Activated CD4-positive, alpha-beta T cell treated with anti-CD3 and anti-CD28 coated beads, Interleukin-10, Interleukin-2, amounts not matched to agents 100 ng/mL and 50 ng/mL, durations not matched to agents 16 hours and 8 hours (primary cell): ENCODE measurements around the gene OR10H5.
"Not testable (repeated sequence)": the region's sequence is repeated elsewhere in the genome, so short reads cannot be mapped to it uniquely, and the experiment has no call there.

ENCODE experiments used
- DNase-seq: peaks from one replicate; pipeline ENCODE4 v3.0.0-alpha.2; 2020

Gene OR10H5, protein sequence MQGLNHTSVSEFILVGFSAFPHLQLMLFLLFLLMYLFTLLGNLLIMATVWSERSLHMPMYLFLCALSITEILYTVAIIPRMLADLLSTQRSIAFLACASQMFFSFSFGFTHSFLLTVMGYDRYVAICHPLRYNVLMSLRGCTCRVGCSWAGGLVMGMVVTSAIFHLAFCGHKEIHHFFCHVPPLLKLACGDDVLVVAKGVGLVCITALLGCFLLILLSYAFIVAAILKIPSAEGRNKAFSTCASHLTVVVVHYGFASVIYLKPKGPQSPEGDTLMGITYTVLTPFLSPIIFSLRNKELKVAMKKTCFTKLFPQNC

GRCh38 chr19:15787611-15788155, at the start of gene OR10H5:
Gene OR10H5 (plus strand): TSS chr19:15787661. CDS start chr19:15794049, 6,388 bp downstream.
- no peak for DNase-seq

GRCh38 chr19:15737722-15738121, 49.7 kb upstream of the OR10H5 start, which contains the start of gene OR10H3:
Gene OR10H3 (plus strand): TSS chr19:15737985. CDS start chr19:15741393, 3,408 bp downstream.
- DNase-seq, result no peak

- DNase-seq, result no peak
Observed at GRCh38 chr19:15740785-15741184, 46.7 kb upstream of the OR10H5 start.

- no peak for DNase-seq
Observed at GRCh38 chr19:15748239-15748638, 39.2 kb upstream of the OR10H5 start.

GRCh38 chr19:15758379-15758778, 29.1 kb upstream of the OR10H5 start:
- no peak for DNase-seq

- DNase-seq, result no peak
Observed at GRCh38 chr19:15759962-15760565, 27.4 kb upstream of the OR10H5 start.

GRCh38 chr19:15769586-15769985, 17.9 kb upstream of the OR10H5 start:
- no peak for DNase-seq

GRCh38 chr19:15774159-15774558, 13.3 kb upstream of the OR10H5 start:
- DNase-seq, result not testable (repeated sequence)

DNA sequence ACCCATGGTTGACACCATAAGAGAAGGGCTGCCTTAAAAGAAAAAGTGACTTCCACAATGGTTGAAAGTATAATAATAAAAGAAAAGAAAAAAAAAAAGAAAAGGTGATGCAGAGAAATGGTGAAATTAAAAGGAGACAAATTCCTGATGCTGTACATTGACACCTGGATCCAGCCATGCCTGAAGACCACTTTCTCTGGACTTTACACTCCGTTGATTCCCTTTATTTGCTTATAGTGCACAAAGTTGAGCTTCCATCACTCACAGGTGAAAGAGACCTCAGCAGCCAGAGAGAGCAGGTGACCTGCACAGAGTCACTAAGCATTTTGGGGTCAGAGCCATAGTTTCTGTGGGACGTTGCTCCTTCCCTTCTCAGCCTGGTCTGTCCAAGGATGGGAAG, 12.2 kb upstream of the OR10H5 start:
- no peak for DNase-seq

DNA sequence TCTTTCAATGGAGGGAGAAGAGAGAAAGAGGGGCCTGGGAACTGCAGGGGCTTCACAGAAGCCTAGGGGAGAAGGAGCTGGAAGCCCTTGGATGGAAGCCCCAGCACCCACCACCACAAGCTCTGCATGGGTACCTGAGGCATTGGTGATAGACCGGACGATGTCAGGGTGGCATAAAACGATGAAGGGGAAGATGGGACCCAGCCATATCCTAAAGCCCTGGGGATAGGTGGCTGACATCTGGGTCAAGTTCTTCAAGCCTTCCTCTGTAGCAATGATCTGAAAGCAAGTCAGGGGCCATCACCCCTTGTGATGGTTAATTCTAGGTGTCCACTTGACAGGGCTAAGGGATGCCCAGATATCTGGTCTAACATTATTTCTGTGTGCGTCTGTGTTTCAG, 11.2 kb upstream of the OR10H5 start:
- no peak for DNase-seq

DNA sequence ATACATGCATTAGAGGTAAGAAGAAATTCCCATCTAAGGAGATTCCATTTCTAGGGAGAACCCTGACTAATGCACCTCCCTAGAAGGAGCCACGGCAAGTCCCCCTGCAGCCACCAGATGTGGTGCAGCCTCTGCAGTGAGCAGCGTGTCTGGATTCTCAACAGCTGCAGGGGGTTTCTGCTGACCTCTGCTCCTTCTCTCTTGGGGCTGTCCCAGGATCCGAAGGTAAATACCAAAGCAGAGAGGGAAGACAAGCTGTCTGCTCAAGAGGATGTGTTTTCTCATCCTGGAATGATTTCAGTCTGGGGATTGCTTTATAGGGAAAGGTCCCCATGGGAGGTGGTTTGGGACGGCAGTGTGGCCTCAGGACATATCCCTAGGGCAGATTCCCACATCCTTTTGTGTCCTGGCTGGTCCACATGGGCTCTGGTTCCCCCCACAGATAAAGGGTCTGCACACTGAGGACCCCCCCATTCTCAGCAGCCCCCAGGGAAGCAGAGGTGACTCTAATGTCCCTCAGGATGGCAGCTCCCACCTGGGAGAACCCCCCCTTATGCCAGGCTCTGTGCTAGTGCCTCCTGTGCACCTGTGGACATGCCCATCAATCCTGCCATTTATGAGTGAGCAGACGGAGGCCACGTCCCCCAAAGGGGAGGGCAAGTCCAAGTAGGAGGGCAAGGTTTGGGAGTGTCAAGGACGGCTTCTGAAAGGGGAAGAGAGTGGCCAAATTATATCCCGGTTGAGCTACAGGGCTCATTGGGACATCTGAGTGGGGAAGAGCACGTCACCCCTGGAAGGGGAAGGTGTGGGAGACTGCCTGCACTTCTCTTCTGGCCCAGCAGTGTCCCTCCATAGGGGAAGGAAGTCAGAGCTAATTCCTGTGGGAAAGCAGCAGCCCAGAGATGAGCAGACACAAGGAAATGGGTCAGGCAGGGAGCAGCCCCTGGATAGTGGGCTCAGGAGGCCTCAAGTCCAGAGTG, 10.2 kb upstream of the OR10H5 start:
- DNase-seq, result no peak

GRCh38 chr19:15779756-15780476, 7.5 kb upstream of the OR10H5 start:
- no peak for DNase-seq

DNA sequence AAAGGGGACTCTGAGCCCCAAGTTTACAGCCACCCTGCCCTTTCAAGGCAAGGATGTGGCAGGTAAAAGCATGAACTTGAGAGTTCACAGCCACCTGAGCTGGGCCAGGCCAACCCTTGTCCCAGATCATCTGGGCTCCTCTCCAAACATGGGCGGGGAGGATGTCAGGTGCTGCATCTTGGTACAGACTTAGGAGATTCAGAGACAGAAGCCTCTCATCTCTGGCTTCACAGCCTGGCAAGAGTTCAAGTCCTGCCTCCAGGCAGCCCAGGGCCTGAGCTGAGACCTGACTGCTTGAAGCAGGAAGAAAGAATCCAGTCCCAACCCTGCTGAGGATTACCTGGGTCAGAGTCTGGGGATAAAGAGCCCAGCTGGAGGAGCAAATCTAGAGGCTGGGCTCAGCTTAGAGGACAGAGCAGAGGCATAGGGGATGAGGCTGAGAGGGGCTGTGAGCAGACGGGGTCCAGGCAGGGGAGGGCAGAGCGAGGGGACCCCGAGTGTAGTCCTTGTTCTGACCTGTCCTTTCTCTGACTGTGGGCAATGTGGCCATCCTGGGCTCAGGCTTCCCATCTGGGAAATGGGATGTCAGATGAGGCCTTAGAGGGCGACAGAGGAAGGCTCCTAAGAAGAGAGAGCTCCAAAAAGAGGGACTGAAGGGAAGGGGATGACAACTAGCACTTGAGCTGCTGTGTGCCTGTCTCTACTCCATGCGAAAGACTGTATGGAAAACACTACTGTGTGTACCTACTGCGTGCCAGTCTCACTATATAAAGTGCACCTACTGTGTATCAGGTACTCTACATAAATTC, 6.6 kb upstream of the OR10H5 start:
- DNase-seq, result no peak

- DNase-seq, result no peak
Observed at GRCh38 chr19:15781661-15782060, 5.8 kb upstream of the OR10H5 start.

DNA sequence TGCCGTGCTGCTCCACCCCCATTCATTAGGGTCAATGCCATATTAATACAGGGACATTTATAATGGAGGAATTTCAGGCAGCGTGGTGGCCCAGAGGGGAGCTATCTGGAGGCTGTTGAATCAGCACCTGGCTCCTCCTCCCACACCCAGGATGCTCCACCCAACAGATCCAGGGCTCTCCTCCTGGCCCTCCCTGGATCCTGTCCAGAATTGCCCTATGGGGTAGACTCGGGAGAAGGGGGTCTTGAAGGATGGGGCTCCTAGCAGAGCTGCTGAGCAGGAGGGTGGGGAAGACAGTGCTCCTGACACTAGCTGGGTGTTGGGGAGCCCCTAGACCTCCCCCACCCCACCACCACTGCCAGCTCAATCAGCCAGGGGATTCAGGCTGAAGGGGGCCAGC, 5.2 kb upstream of the OR10H5 start:
- no peak for DNase-seq

DNA sequence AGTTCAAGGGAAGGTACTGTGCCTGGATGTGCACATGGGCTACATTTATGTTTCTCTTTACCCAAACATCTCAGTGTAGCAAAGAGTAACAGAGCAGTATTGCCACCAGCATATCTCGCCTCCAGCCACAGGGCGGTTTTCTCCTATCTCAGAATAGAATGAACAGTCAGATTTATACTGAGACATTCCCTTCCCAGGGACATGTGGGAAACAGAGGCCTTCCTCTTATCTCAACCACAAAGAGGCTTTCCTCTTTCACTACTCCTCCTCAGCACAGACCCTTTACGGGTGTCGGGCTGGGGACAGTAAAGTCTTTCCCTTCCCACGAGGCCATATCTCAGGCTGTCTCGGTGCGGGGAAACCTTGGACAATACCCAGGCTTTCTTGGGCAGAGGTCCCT, 4.6 kb upstream of the OR10H5 start:
- DNase-seq, result not testable (repeated sequence)

DNA sequence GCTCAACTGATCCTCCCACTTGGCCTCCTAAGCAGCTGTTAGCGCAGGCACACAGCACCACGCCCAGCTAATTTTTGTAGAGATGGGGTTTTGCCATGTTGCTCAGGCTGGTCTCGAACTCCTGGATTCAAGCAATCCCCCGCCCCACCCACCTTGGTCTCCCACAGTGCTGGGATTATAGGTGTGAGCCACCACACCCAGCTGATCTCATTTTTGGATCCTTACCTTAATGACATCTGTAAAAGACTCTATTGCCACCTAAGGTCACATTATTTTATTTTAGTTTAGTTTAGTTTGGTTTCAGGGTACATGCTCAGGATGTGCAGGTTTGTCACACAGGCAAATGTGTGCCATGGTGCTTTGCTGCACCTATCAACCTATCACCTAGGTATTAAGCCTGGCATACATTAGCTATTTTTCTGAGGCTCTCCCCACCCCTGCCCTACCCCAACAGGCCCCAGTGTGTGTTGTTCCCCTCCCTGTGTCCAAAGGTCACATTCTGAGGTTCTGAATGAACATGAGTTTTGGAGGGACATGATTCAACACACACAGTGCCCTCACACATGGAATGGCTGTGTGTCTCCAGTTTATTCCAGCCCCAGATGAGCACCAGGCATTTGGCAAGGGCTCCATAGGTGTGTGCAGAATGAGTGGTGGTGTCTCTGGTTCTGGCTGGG, 1.3 kb downstream of the OR10H5 start:
- DNase-seq, result no peak

DNA sequence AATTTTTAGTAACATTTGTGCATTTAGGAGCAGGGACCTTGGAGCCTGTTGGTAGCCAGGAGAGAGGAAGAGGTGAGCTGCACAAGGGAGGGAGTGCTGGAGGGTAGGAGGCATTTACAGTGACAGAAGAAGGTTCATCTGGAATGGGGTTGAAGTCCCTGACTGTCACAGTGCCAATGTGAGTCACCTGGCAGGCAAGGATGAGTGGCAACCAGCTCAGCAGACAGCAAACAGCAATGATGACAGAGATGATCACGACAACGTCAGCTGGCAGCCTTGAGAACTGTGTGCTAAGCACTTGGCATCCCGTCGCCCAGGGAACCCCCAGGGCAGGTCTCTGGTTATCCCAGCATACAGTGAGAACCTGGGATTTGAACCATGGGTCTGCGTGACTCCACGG, 2.6 kb downstream of the OR10H5 start:
- no peak for DNase-seq

GRCh38 chr19:15794279-15794678, 6.8 kb downstream of the OR10H5 start:
- DNase-seq, result not testable (repeated sequence)

GRCh38 chr19:15810335-15810734, 22.9 kb downstream of the OR10H5 start:
- no peak for DNase-seq

GRCh38 chr19:15811476-15811875, 24.0 kb downstream of the OR10H5 start:
- DNase-seq, result no peak
